ENCODE data around the gene MBD5.

The MBD5 gene

GRCh38 chr2:148555622-148556294, 534.9 kb downstream of the MBD5 start:
- Histone ChIP-seq H3K27me3 (replicated peaks; ENCODE audit: control insufficient read depth, insufficient read depth, low read length) (no peaks in the 10 kb centered on the region), H3K36me3 (ENCODE audit: control insufficient read depth, insufficient read depth, low read length) (no peaks in the 10 kb centered on the region), H3K4me3 (replicated peaks; ENCODE audit: low read depth, low read length) (no peak overlapping the region)
- DNase-seq (ENCODE audit: extremely low read depth, insufficient read length) = no peak
- no peak for TF ChIP-seq CTCF (IDR thresholded peaks at IDR 0.05; ENCODE audit: insufficient read depth, low read length, poor library complexity, severe bottlenecking)

DNA sequence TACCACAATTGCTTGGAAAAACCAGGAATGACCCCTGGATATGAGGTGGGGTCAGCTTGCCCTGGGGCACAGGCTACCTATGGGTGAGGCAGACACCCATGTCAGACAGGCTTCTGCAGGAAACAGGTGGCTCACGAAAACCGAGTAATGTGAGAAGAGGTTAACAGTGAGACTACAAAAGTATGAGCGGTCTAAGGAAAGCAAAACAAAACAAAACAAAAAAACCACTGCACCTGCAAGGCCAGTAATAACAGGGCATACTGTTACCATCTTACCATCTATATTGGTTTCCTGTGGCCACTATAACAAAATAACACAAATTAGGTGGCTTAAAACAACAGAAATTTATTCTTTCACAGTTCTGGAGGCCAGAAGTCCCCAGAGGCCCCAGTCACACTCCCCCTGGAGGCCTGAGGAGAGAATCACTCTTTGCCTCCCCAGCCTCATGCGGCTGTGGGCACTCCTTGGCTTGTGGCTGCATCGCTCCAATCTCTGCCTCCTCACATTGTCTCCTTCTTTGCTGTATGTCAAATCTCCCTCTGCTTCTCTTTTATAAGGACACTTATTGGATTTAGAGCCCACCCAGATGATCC, 537.0 kb downstream of the MBD5 start:
- TF ChIP-seq CTCF (IDR thresholded peaks at IDR 0.05; ENCODE audit: insufficient read depth, low read length, poor library complexity, severe bottlenecking) = peak; percentile 61
- no peaks in the 10 kb centered on the region for H3K27me3 ChIP-seq (replicated peaks; ENCODE audit: control insufficient read depth, insufficient read depth, low read length)
- no peak for DNase-seq (ENCODE audit: extremely low read depth, insufficient read length)
- no peaks in the 10 kb centered on the region for H3K36me3 ChIP-seq (ENCODE audit: control insufficient read depth, insufficient read depth, low read length)
- H3K4me3 ChIP-seq (replicated peaks; ENCODE audit: low read depth, low read length) = no peak overlapping the region

DNA sequence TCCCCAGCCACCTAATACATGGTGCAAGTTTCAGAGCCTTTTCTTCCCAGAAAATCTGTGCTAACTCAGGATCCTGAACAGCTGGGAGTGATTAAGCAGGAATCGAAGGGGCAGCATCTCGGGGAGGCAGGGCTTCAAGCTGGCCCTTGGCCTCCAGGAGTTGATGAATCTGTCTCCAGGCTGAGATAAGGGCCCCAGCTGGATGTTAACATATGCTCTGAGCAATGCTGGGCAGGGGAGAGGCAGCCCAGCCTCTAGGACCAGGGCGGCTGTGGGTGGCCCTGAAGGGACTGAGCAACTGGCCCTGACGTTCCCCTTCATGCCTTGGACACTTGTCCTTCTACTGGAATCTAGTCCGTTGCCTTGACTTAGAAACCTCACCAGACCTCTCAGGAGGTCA, 539.6 kb downstream of the MBD5 start:
- Histone ChIP-seq H3K36me3 (ENCODE audit: control insufficient read depth, insufficient read depth, low read length) (no peaks in the 10 kb centered on the region), H3K27me3 (replicated peaks; ENCODE audit: control insufficient read depth, insufficient read depth, low read length) (no peaks in the 10 kb centered on the region), H3K4me3 (replicated peaks; ENCODE audit: low read depth, low read length) (no peak overlapping the region)
- TF ChIP-seq CTCF (IDR thresholded peaks at IDR 0.05; ENCODE audit: insufficient read depth, low read length, poor library complexity, severe bottlenecking) = no peak
- no peak for DNase-seq (ENCODE audit: extremely low read depth, insufficient read length)

GRCh38 chr2:148561389-148561788, 540.5 kb downstream of the MBD5 start:
- TF ChIP-seq CTCF (IDR thresholded peaks at IDR 0.05; ENCODE audit: insufficient read depth, low read length, poor library complexity, severe bottlenecking) = no peak
- Histone ChIP-seq H3K36me3 (ENCODE audit: control insufficient read depth, insufficient read depth, low read length) (no peaks in the 10 kb centered on the region), H3K4me3 (replicated peaks; ENCODE audit: low read depth, low read length) (no peak overlapping the region), H3K27me3 (replicated peaks; ENCODE audit: control insufficient read depth, insufficient read depth, low read length) (no peaks in the 10 kb centered on the region; the same call in 1 of the 2 replicates)
- DNase-seq (ENCODE audit: extremely low read depth, insufficient read length) = no peak

DNA sequence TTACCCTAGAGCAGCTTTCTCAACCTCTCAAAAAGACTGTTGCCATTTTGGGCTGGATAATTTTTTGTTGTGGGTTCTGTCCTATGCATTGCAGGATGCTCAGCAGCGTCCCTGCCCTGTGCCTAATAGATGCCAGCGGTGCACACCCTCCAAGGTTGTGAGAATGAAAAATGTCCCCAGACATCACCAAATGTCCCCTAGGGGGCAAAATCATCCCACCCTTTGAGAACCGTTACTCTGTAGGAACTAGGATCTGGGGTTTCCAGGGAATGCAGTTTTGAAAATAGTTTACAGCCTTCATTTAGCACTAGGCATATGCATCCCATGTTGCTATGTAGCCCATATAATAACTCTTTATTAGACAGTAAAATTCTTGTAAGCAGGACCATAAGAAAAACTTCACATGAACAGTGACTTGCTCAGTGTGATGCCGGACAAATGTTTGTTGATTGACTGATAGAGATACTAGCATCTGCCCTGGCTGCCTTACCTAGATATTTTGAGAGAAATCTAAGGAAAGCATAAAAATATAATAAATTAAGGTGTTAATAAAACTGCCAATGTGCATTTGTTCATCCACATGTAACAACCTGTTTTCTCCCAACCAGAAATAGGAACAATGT, 544.5 kb downstream of the MBD5 start:
- no peaks in the 10 kb centered on the region; the same call in 1 of the 2 replicates for H3K27me3 ChIP-seq (replicated peaks; ENCODE audit: control insufficient read depth, insufficient read depth, low read length)
- H3K4me3 ChIP-seq (replicated peaks; ENCODE audit: low read depth, low read length) = no peak overlapping the region
- DNase-seq (ENCODE audit: extremely low read depth, insufficient read length) = no peak
- TF ChIP-seq CTCF (IDR thresholded peaks at IDR 0.05; ENCODE audit: insufficient read depth, low read length, poor library complexity, severe bottlenecking) = peak; percentile 33
- H3K36me3 ChIP-seq (ENCODE audit: control insufficient read depth, insufficient read depth, low read length) = no peaks in the 10 kb centered on the region

All from GM06990 (cell line).